Nucleus accumbens (tissue), 56 donors: Measurements from ENCODE around the gene OTOR.

Experiments
- DNase-seq, 56 donors: peaks; one replicate each; lab custom pipeline; 2025; lab: John Stamatoyannopoulos, UW

The OTOR gene

DNA sequence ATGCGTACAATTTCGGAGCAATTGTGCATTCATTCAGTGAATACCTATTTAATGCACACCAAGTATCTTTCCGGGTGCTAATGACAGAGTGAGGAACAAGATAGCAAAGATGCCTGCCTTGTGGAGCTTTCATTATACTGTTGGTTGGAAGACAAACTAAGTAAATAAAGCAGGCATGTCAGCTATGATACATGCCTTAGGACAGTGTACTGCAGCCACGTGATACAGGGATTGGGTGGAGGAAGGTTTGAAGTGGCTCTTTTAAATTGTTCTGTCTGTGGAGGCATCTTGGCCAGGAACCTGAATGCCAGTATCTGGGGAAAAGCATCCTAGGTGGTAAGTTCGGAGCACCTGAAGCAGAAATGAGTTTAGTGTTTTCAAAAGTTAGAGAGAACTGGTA, 3.0 kb upstream of the OTOR start:
- DNase-seq, result no peak

GRCh38 chr20:16747291-16747811, 807 bp upstream of the OTOR start:
- no peak for DNase-seq

DNA sequence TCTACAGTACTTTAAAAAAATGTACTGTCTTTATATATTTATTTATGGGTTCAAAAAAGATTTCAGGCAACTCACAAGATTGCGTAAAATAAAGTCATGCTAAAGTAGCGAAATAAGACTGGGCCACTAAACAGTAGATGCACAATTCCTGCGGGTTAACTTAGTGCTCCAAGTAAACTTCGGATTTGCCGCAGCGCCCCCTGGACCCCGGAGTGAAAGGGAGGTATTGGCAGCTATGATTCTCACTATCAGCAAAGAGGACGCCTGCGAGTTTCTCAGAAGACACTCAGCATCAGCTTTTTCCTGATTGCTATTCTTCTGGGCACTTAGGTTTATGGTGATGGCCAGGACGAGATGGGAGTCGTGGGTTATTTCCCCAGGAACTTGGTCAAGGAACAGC, 1.4 kb downstream of the OTOR start:
- no peak for DNase-seq

GRCh38 chr20:16752082-16752481, 3.9 kb downstream of the OTOR start:
- DNase-seq, result no peak

GRCh38 chr20:16752901-16753300, 4.7 kb downstream of the OTOR start:
- DNase-seq, result no peak

GRCh38 chr20:16758454-16759180, 10.5 kb downstream of the OTOR start:
- DNase-seq, result peak in 1 of 56 donors; percentile 19

DNA sequence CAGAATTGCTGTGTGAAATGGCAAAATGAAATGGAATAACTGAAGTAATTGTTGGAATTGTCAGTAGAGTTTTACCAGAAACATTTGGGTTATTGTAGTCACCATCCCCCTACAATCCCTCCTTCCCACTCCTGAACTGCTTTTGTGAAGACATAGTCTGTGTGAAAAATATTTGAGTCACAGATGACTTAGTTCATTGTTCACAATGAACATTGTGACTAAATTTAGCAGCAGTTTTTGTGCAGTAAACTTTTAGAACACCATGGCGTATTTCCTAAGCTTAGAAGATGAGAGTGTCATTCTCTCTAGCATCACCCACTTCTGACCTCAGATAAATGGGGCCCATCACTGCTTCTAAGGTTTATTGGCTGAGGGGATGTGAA, 11.0 kb downstream of the OTOR start:
- DNase-seq, result peak in 1 of 56 donors; percentile 37

- no peak for DNase-seq
Measured at GRCh38 chr20:16760431-16761304, 12.5 kb downstream of the OTOR start.

- DNase-seq, result peak in 42 of 56 donors; percentile 2 to 71 (median 34)
Measured at GRCh38 chr20:16761305-16761829, 13.2 kb downstream of the OTOR start.

- no peak for DNase-seq
Measured at GRCh38 chr20:16764560-16764959, 16.4 kb downstream of the OTOR start.

DNA sequence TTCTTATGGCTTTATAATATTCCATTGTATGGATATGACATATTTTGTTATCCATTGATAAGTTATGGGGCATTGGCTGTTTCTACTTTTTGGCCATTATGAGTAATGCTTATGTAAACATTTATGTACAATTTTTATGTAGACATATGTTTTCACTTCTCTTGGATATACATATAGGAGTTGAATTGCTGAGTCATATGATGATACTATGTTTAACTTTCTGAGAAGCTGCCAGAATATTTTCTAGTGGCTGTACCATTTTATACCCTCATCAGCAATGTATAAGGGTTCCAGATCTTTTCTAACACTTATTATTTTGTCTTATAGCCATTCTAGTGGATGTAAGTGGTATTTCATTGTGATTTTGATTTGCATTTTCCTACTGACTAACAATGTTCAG, 23.1 kb downstream of the OTOR start:
- DNase-seq, result no peak

- DNase-seq, result no peak
Measured at GRCh38 chr20:16775961-16776360, 27.8 kb downstream of the OTOR start.

GRCh38 chr20:16777126-16777525, 29.0 kb downstream of the OTOR start:
- no peak for DNase-seq

DNA sequence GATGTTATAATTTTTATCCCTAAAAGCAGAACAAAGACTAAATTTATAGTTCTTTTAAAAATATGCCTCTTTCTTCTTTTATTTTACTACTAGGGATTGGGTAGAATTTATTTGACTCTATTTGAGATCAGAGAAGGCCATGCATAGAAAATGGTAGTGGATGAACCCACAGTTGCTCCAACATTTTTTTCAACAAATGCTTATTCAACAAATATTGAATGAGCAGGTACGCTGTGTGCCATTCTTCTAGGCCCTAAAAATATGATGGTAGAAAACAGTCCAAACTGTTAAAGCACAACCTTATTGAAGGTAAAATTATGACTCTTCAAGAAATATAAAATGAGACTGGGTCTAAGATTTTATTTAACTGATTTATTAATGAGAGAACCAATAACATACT, 30.0 kb downstream of the OTOR start:
- DNase-seq, result no peak

GRCh38 chr20:16781496-16781895, 33.3 kb downstream of the OTOR start:
- no peak for DNase-seq

GRCh38 chr20:16785226-16785625, 37.1 kb downstream of the OTOR start:
- DNase-seq, result no peak
